WERI-Rb-1 (cell line): ENCODE results near the gene BMS1.

Source experiments
- DNase-seq: peaks from one replicate; pipeline ENCODE4 v3.0.0-alpha.2; 2020
- H3K27ac ChIP-seq: fragments of 250-450 bp; sonication (Bioruptor Pico); 2 replicates; pipeline ENCODE4 v1.5.1; 2020; ENCODE audit warnings: mild to moderate bottlenecking, moderate library complexity
- H3K27me3 ChIP-seq: fragments of 250-450 bp; sonication (Bioruptor Pico); 2 replicates; pipeline ENCODE4 v1.5.1; 2021; ENCODE audit warnings: mild to moderate bottlenecking, low read depth, moderate library complexity; ENCODE audit not compliant: insufficient read depth, severe bottlenecking
- H3K36me3 ChIP-seq: fragments of 250-450 bp; sonication (Bioruptor Pico); 2 replicates; pipeline ENCODE4 v1.5.1; 2020; ENCODE audit warnings: mild to moderate bottlenecking, moderate library complexity
- H3K4me3 ChIP-seq: 2 replicates; pipeline ENCODE4 v1.5.1; 2011; ENCODE audit warnings: low read depth, mild to moderate bottlenecking, control low read depth, low read length
- H3K9me3 ChIP-seq: fragments of 250-450 bp; sonication (Bioruptor Pico); 2 replicates; pipeline ENCODE4 v1.5.1; 2021; ENCODE audit warnings: mild to moderate bottlenecking, moderate library complexity; ENCODE audit not compliant: severe bottlenecking
- CTCF ChIP-seq: IDR thresholded peaks from 2 replicates; pipeline ENCODE4 v1.5.1; 2011; ENCODE audit warnings: low read depth, mild to moderate bottlenecking, control low read depth, inconsistent platforms, low read length

The BMS1 gene

DNA sequence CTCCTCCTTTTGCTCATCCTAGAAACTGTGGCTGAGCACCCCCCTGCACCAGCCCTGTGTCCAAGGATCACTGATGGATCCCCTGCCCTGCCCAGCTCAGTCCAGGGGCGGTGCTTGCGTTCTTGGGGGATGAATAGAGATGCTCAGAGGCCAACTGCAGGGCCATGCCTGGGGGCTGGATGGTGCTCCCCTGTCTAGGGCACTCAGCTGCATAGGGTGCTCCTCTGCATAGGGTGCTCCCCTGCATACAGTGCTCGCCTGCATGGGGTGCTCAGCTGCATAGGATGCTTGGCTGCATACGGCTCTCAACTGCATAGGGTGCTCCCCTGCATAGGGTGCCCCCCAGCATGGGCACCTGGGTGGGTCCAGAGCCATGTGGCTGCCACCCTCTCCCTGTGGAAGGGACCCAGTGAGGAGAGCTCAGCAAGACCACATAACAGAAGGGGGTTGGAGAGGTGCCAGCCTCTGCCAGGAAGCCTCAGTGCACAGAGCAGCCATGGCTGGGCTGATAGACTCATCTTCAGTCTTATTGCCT is 95.0 kb downstream of the BMS1 start:
- H3K36me3 ChIP-seq = no peaks in the 10 kb centered on the region
- peaks cover 79% of the 10 kb centered on the region for H3K27me3 ChIP-seq
- TF ChIP-seq CTCF = no peak
- no peak overlapping the region for H3K4me3 ChIP-seq
- H3K27ac ChIP-seq = no peak overlapping the region
- H3K9me3 ChIP-seq = no peaks in the 10 kb centered on the region
- DNase-seq = no peak

DNA sequence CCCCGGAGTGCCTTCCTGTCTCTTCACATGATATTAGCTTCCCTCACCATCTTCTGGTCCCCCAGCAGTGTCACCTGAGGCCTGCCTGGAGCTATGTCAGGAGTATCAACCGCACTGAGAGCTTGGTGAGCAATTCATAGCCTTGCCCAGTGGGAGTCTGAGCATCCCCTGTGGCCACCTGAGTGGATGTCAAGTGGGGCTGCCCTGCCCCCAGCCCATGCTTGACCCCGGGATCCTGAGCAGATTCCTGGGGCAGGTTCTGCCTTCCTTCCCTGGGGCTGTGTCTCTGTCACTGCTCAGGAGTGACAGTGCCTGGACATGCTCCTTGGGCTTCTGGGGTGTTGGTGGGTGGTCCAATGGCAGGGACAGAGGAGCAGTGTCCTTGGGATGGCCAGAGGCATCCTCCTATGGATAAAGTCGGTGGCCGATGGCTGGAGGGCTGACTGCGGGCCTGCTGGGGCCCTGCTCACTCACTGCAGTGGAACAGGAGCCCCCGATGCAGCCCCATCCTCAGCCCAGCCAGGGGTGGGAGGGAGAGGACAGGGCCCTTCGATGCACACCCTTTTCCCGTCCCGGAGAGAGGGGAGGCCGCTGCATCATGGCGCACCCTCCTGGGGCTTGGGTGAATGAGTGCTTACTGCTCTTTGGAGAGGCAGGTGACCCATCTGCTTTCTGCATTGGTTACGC is 95.7 kb downstream of the BMS1 start:
- no peaks in the 10 kb centered on the region for H3K36me3 ChIP-seq
- DNase-seq = no peak
- H3K4me3 ChIP-seq = no peak overlapping the region
- H3K27ac ChIP-seq = no peak overlapping the region
- no peaks in the 10 kb centered on the region for H3K9me3 ChIP-seq
- H3K27me3 ChIP-seq = peaks cover 73% of the 10 kb centered on the region
- no peak for TF ChIP-seq CTCF

- Histone ChIP-seq H3K27me3 (peaks cover 68% of the 10 kb centered on the region), H3K36me3 (no peaks in the 10 kb centered on the region), H3K9me3 (no peaks in the 10 kb centered on the region), H3K27ac (no peak overlapping the region), H3K4me3 (no peak overlapping the region)
- no peak for TF ChIP-seq CTCF
- no peak for DNase-seq
These were observed 96.2 kb downstream of the BMS1 start for GRCh38 chr10:42878821-42879195.

DNA sequence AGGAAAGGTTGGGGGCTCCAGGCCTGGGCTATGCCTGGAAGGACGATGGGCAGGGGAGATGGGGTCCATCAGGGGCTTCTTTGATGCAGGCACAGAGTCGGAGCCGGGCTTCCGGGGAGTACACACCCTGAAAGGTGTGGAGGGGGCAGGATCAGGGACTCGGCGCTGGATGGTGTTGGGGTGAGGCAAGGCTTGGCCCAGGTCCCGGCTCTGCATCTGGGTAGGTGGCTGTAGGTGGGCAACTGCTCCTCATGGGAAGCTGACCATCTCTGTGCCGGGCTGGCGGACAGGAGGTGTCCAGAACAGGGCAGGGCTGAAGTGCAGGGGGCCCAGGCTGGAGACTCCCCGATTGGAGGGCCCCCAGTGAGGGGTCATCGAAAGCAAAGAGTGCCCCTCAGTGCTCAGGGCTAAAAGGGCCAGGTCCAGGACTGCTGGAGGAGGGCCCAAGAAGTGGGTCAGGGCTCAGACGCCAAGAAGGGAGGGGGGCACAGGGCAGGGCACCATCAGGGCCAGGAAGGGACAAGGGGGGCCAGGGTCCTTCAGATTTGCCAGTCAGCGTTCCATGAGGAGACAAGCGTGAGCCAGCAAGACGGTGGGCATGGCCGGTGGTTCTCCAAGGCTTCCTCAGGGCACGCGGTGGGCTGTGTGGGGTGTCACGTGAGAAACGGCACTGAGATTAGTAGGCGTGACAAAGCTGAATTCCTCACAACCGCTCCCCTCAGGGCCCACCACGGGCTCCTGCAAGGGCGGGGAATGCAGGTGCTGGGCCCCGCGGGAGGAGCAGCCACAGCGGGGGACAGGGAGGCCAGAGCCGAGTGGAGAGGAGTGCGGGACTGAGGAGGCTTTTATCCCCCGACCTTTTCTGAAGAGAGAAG is 97.0 kb downstream of the BMS1 start:
- peaks cover 67% of the 10 kb centered on the region for H3K27me3 ChIP-seq
- no peaks in the 10 kb centered on the region for H3K36me3 ChIP-seq
- no peak for DNase-seq
- H3K4me3 ChIP-seq = no peak overlapping the region
- no peaks in the 10 kb centered on the region for H3K9me3 ChIP-seq
- H3K27ac ChIP-seq = no peak overlapping the region
- TF ChIP-seq CTCF = no peak

- H3K9me3 ChIP-seq = no peaks in the 10 kb centered on the region
- H3K4me3 ChIP-seq = no peak overlapping the region
- DNase-seq = no peak
- no peaks in the 10 kb centered on the region for H3K36me3 ChIP-seq
- TF ChIP-seq CTCF = no peak
- H3K27ac ChIP-seq = no peak overlapping the region
- H3K27me3 ChIP-seq = peaks cover 62% of the 10 kb centered on the region
These were observed 97.6 kb downstream of the BMS1 start for GRCh38 chr10:42880255-42880620.
